Trophoblast cell (in vitro differentiated cells and primary cell): ENCODE results near the gene CEL.

Experiments
- DNase-seq, 2 donors: peaks; one replicate each; pipeline ENCODE4 v3.0.0-alpha.2; 2016
- H2AFZ ChIP-seq: 2 replicates; pipeline ENCODE4 v1.6.1; 2013; ENCODE audit warnings: low read length, moderate library complexity, mild to moderate bottlenecking; ENCODE audit not compliant: insufficient read depth, poor library complexity
- H2AK5ac ChIP-seq: 2 replicates; pipeline ENCODE4 v1.6.1; 2013; ENCODE audit warnings: mild to moderate bottlenecking, low read length
- H2BK120ac ChIP-seq: 2 replicates; pipeline ENCODE4 v1.6.1; 2013; ENCODE audit warnings: low read length, mild to moderate bottlenecking, moderate library complexity; ENCODE audit not compliant: insufficient read depth, poor library complexity
- H2BK12ac ChIP-seq: 2 replicates; pipeline ENCODE4 v1.6.1; 2013; ENCODE audit warnings: mild to moderate bottlenecking, low read length, moderate library complexity
- H2BK5ac ChIP-seq: 2 replicates; pipeline ENCODE4 v1.6.1; 2013; ENCODE audit warnings: low read length, low read depth, moderate library complexity, mild to moderate bottlenecking; ENCODE audit not compliant: poor library complexity
- H3K14ac ChIP-seq: 2 replicates; pipeline ENCODE4 v1.6.1; 2013; ENCODE audit warnings: mild to moderate bottlenecking, low read length
- H3K18ac ChIP-seq: 2 replicates; pipeline ENCODE4 v1.6.1; 2013; ENCODE audit warnings: mild to moderate bottlenecking, low read length
- H3K23ac ChIP-seq: 2 replicates; pipeline ENCODE4 v1.6.1; 2013; ENCODE audit warnings: low read length
- H3K27ac ChIP-seq: 2 replicates; pipeline ENCODE4 v1.5.1; 2013; ENCODE audit warnings: low read depth, mild to moderate bottlenecking, inconsistent platforms, low read length, moderate library complexity
- H3K27me3 ChIP-seq: 2 replicates; pipeline ENCODE4 v1.6.1; 2013; ENCODE audit warnings: inconsistent platforms, mild to moderate bottlenecking, low read length, moderate library complexity; ENCODE audit not compliant: insufficient read depth
- H3K36me3 ChIP-seq, 2 experiments: 1 replicate in 1 of 2; 2 replicates in 1 of 2; pipeline ENCODE4 v1.6.1; 2013; ENCODE audit warnings: low read length in 2 of 2, mild to moderate bottlenecking in 2 of 2, moderate library complexity in 1 of 2; ENCODE audit not compliant: insufficient read depth in 2 of 2, control insufficient read depth in 1 of 2
- H3K4ac ChIP-seq: 2 replicates; pipeline ENCODE4 v1.6.1; 2013; ENCODE audit warnings: low read depth, mild to moderate bottlenecking, low read length, moderate library complexity
- H3K4me1 ChIP-seq, 2 experiments: 1 replicate in 1 of 2; 2 replicates in 1 of 2; pipeline ENCODE4 v1.6.1; 2013; ENCODE audit warnings: low read length in 2 of 2, mild to moderate bottlenecking in 2 of 2, moderate library complexity in 1 of 2; ENCODE audit not compliant: insufficient read depth in 2 of 2, control insufficient read depth in 1 of 2
- H3K4me2 ChIP-seq: 2 replicates; pipeline ENCODE4 v1.6.1; 2013; ENCODE audit warnings: inconsistent platforms, mild to moderate bottlenecking, low read length, moderate library complexity
- H3K4me3 ChIP-seq: 2 replicates; pipeline ENCODE4 v1.5.1; 2013; ENCODE audit warnings: mild to moderate bottlenecking, low read depth, low read length, inconsistent platforms
- H3K79me1 ChIP-seq: one replicate; pipeline ENCODE4 v1.6.1; 2013; ENCODE audit warnings: low read length
- H3K79me2 ChIP-seq: 2 replicates; pipeline ENCODE4 v1.6.1; 2013; ENCODE audit warnings: low read length, mild to moderate bottlenecking; ENCODE audit not compliant: control insufficient read depth, insufficient read depth, poor library complexity
- H3K9ac ChIP-seq: 2 replicates; pipeline ENCODE4 v1.6.1; 2013; ENCODE audit warnings: mild to moderate bottlenecking, low read length
- H3K9me3 ChIP-seq: 2 replicates; pipeline ENCODE4 v1.6.1; 2013; ENCODE audit warnings: low read depth, mild to moderate bottlenecking, control low read depth, inconsistent platforms, low read length; ENCODE audit not compliant: insufficient read depth
- H4K12ac ChIP-seq: 2 replicates; pipeline ENCODE4 v1.6.1; 2013; ENCODE audit warnings: low read depth, mild to moderate bottlenecking, low read length, moderate library complexity
- H4K8ac ChIP-seq: 2 replicates; pipeline ENCODE4 v1.6.1; 2013; ENCODE audit warnings: low read depth, mild to moderate bottlenecking, low read length, moderate library complexity
- H4K91ac ChIP-seq: one replicate; pipeline ENCODE4 v1.6.1; 2013; ENCODE audit warnings: low read depth, mild to moderate bottlenecking, low read length, moderate library complexity
- WGBS: extraction: QIAGEN DNeasy Blood & Tissue Kit; methylation state at CpG from one replicate; pipeline ENCODE4 v1.1.7; 2013; ENCODE audit warnings: missing lambda C conversion rate; ENCODE audit not compliant: insufficient read length, insufficient coverage; ENCODE audit errors: extremely low coverage; 5-methylcytosine and 5-hydroxymethylcytosine counted together

Gene CEL

DNA sequence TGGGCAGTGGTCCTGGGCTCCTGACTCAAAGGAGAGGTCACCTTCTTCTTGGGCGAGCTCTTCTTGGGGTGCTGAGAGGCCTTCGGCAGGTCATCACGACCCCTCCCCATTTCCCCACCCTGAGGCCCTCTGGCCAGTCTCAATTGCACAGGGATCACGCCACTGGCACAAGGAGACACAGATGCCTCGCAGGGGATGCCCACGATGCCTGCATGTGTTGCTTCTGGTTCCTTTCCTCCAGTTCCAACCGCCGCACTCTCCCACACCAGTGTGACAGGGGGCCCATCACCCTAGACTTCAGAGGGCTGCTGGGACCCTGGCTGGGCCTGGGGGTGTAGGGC, 1.3 kb downstream of the CEL start:
- Histone ChIP-seq H3K27ac (no peak overlapping the region), H2BK120ac (no peak overlapping the region), H3K9ac (no peak overlapping the region), H4K91ac (no peak overlapping the region), H2AK5ac (no peak overlapping the region), H3K9me3 (no peaks in the 10 kb centered on the region), H4K12ac (no peak overlapping the region), H3K14ac (no peak overlapping the region), H3K4me2 (no peak overlapping the region), H2BK5ac (no peak overlapping the region), H3K18ac (no peak overlapping the region), H3K4me3 (no peak overlapping the region), H2AFZ (no peak overlapping the region), H3K23ac (no peak overlapping the region), H3K4ac (no peak overlapping the region), H3K79me2 (no peaks in the 10 kb centered on the region), H3K79me1 (no peaks in the 10 kb centered on the region), H2BK12ac (no peak overlapping the region), H3K4me1 (peaks cover 16 to 18% of the 10 kb centered on the region in 2 experiments), H3K27me3 (no peaks in the 10 kb centered on the region), H3K36me3 (peaks cover 13 to 16% of the 10 kb centered on the region in 2 experiments), H4K8ac (no peak overlapping the region)
- DNase-seq: no peak
- no CpG with 5 or more reads among the region's 8 CpGs for whole genome bisulfite sequencing

DNA sequence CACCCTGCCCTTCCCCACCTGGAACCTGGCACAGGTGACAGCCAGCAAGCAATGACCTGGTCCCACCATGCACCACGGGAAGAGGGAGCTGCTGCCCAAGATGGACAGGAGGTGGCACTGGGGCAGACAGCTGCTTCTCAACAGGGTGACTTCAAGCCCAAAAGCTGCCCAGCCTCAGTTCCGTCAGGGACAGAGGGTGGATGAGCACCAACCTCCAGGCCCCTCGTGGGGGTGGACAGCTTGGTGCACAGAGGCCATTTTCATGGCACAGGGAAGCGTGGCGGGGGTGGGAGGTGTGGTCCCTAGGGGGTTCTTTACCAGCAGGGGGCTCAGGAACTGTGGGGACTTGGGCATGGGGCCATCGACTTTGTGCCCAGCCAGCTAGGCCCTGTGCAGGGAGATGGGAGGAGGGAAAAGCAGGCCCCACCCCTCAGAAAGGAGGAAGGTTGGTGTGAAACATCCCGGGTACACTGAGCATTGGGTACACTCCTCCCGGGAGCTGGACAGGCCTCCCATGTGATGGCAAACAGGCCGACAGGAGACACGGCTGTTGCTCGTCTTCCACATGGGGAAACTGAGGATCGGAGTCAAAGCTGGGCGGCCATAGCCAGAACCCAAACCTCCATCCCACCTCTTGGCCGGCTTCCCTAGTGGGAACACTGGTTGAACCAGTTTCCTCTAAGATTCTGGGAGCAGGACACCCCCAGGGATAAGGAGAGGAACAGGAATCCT, 1.9 kb downstream of the CEL start:
- Histone ChIP-seq H3K27me3 (no peaks in the 10 kb centered on the region), H3K27ac (no peak overlapping the region), H2BK120ac (no peak overlapping the region), H4K12ac (no peak overlapping the region), H2AFZ (no peak overlapping the region), H3K4me2 (no peak overlapping the region), H3K4me1 (peaks cover 16 to 18% of the 10 kb centered on the region in 2 experiments), H3K9ac (no peak overlapping the region), H2AK5ac (no peak overlapping the region), H2BK5ac (no peak overlapping the region), H3K18ac (no peak overlapping the region), H3K79me2 (no peaks in the 10 kb centered on the region), H3K14ac (no peak overlapping the region), H3K79me1 (no peaks in the 10 kb centered on the region), H3K36me3 (peaks cover 7 to 11% of the 10 kb centered on the region in 2 experiments), H3K4me3 (no peak overlapping the region), H3K9me3 (no peaks in the 10 kb centered on the region), H4K8ac (no peak overlapping the region), H2BK12ac (no peak overlapping the region), H4K91ac (no peak overlapping the region), H3K23ac (no peak overlapping the region), H3K4ac (no peak overlapping the region)
- no peak for DNase-seq
- WGBS: no CpG with 5 or more reads among the region's 14 CpGs

DNA sequence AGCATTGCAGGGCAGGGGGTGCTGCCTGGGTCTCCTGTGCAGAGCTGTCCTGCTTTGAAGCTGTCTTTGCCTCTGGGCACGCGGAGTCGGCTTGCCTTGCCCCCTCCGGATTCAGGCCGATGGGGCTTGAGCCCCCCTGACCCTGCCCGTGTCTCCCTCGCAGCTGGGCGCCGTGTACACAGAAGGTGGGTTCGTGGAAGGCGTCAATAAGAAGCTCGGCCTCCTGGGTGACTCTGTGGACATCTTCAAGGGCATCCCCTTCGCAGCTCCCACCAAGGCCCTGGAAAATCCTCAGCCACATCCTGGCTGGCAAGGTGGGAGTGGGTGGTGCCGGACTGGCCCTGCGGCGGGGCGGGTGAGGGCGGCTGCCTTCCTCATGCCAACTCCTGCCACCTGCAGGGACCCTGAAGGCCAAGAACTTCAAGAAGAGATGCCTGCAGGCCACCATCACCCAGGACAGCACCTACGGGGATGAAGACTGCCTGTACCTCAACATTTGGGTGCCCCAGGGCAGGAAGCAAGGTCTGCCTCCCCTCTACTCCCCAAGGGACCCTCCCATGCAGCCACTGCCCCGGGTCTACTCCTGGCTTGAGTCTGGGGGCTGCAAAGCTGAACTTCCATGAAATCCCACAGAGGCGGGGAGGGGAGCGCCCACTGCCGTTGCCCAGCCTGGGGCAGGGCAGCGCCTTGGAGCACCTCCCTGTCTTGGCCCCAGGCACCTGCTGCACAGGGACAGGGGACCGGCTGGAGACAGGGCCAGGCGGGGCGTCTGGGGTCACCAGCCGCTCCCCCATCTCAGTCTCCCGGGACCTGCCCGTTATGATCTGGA, 2.7 kb downstream of the CEL start:
- H3K27me3 ChIP-seq: no peaks in the 10 kb centered on the region
- no peak for DNase-seq

DNA sequence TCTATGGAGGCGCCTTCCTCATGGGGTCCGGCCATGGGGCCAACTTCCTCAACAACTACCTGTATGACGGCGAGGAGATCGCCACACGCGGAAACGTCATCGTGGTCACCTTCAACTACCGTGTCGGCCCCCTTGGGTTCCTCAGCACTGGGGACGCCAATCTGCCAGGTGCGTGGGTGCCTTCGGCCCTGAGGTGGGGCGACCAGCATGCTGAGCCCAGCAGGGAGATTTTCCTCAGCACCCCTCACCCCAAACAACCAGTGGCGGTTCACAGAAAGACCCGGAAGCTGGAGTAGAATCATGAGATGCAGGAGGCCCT, 3.2 kb downstream of the CEL start:
- H2BK12ac ChIP-seq: no peak overlapping the region
- no peak overlapping the region for H4K91ac ChIP-seq
- DNase-seq: no peak
- WGBS: no CpG with 5 or more reads among the region's 17 CpGs
- H3K27me3 ChIP-seq: no peaks in the 10 kb centered on the region
- H2AK5ac ChIP-seq: no peak overlapping the region
- no peak overlapping the region for H3K9ac ChIP-seq
- H4K8ac ChIP-seq: no peak overlapping the region
- no peak overlapping the region for H3K4me3 ChIP-seq
- no peak overlapping the region for H4K12ac ChIP-seq
- no peak overlapping the region for H3K4me2 ChIP-seq
- H2BK5ac ChIP-seq: no peak overlapping the region
- no peak overlapping the region for H3K23ac ChIP-seq
- no peak overlapping the region for H2AFZ ChIP-seq
- no peak overlapping the region for H3K18ac ChIP-seq
- H3K4ac ChIP-seq: no peak overlapping the region
- H3K14ac ChIP-seq: no peak overlapping the region
- H3K79me2 ChIP-seq: no peaks in the 10 kb centered on the region
- no peak overlapping the region for H3K27ac ChIP-seq
- H3K9me3 ChIP-seq: no peaks in the 10 kb centered on the region
- H3K79me1 ChIP-seq: no peaks in the 10 kb centered on the region
- peaks cover 11 to 13% of the 10 kb centered on the region in 2 experiments for H3K4me1 ChIP-seq
- H2BK120ac ChIP-seq: no peak overlapping the region
- H3K36me3 ChIP-seq: peaks cover 7 to 9% of the 10 kb centered on the region in 2 experiments

More for the DNA sequence above, 2.7 kb downstream of the CEL start:
- H2BK12ac ChIP-seq: no peak overlapping the region
- H4K8ac ChIP-seq: no peak overlapping the region
- no peak overlapping the region for H2AK5ac ChIP-seq
- H3K9ac ChIP-seq: no peak overlapping the region
- H3K14ac ChIP-seq: no peak overlapping the region
- no peak overlapping the region for H2BK120ac ChIP-seq
- H3K4me3 ChIP-seq: no peak overlapping the region
- WGBS: no CpG with 5 or more reads among the region's 30 CpGs
- H3K27ac ChIP-seq: no peak overlapping the region
- H3K9me3 ChIP-seq: no peaks in the 10 kb centered on the region
- no peak overlapping the region for H3K18ac ChIP-seq
- peaks cover 7 to 9% of the 10 kb centered on the region in 2 experiments for H3K36me3 ChIP-seq
- no peaks in the 10 kb centered on the region for H3K79me1 ChIP-seq
- H3K4ac ChIP-seq: no peak overlapping the region
- no peak overlapping the region for H2BK5ac ChIP-seq
- no peak overlapping the region for H4K12ac ChIP-seq
- H3K4me2 ChIP-seq: no peak overlapping the region
- peaks cover 16 to 18% of the 10 kb centered on the region in 2 experiments for H3K4me1 ChIP-seq
- H4K91ac ChIP-seq: no peak overlapping the region
- no peak overlapping the region for H2AFZ ChIP-seq
- H3K79me2 ChIP-seq: no peaks in the 10 kb centered on the region
- H3K23ac ChIP-seq: no peak overlapping the region
